Colonic mucosa (tissue), 4 donors: Measurements from ENCODE around the gene ROBO1. TPM values are rescaled to one million over a fixed set of nuclear protein-coding genes. Genes with fewer than 3 reads are reported as not detected.

Experiments
- DNase-seq: peaks from one replicate; pipeline ENCODE4 v3.0.0-alpha.2; 2020
- H3K27ac ChIP-seq: fragments of 200-600 bp; one replicate; pipeline ENCODE4 v1.8.0; 2021
- H3K27me3 ChIP-seq: fragments of 200-600 bp; one replicate; pipeline ENCODE4 v1.8.0; 2021
- H3K36me3 ChIP-seq: fragments of 200-600 bp; one replicate; pipeline ENCODE4 v1.8.0; 2021
- H3K4me1 ChIP-seq: fragments of 200-600 bp; one replicate; pipeline ENCODE4 v1.8.0; 2021; ENCODE audit warnings: mild to moderate bottlenecking
- H3K4me3 ChIP-seq: fragments of 200-600 bp; one replicate; pipeline ENCODE4 v1.8.0; 2021
- H3K9ac ChIP-seq, 2 donors: one replicate each; pipeline ENCODE4 v1.7.0; 2013; ENCODE audit warnings: control low read depth in 2 of 2, low read depth in 2 of 2, low read length in 2 of 2
- H3K9me3 ChIP-seq: fragments of 200-600 bp; one replicate; pipeline ENCODE4 v1.8.0; 2021
- CTCF ChIP-seq: fragments of 200-600 bp; IDR thresholded peaks from one replicate; pipeline ENCODE4 v1.8.0; 2022; ENCODE audit warnings: antibody characterized with exemption, mild to moderate bottlenecking
- intact Hi-C: fragments of 100-400 bp; cut with DNase I; formaldehyde crosslinking; loops from one replicate; pipeline ENCODE4 v1.14.1; 2022
- total RNA-seq, 2 donors: library from RNA; stranded (reverse); fragmentation: NEBNext Ultra II Directional in 1 of 2; extraction: Animal tissue kit (Norgen Biotek cat#: 25700) in 1 of 2; gene quantifications; one replicate each; pipeline ENCODE4 v1.2.1, GENCODE V29; 2021
- donor health status: healthy.
- donor health status: DM: no; HTN: no; CAD: no.
- donor health status: DM: no; HTN: no; CAD: no.

ROBO1 gene
- total RNA-seq, 2 donors from 2014 or later: 8.1 to 9.4 TPM

GRCh38 chr3:78979028-78979427, 788.8 kb downstream of the ROBO1 start:
- TF ChIP-seq CTCF: no peak
- no peak overlapping the region for H3K4me3 ChIP-seq

GRCh38 chr3:78978037-78978436, 789.8 kb downstream of the ROBO1 start:
- H3K4me1 ChIP-seq: no peaks in the 10 kb centered on the region
- no peak overlapping the region for H3K9ac ChIP-seq
- no peak overlapping the region for H3K27ac ChIP-seq
- DNase-seq: no peak
- H3K36me3 ChIP-seq: no peaks in the 10 kb centered on the region
- TF ChIP-seq CTCF: no peak
- intact Hi-C loops: no loop called here
- no peaks in the 10 kb centered on the region for H3K9me3 ChIP-seq
- H3K27me3 ChIP-seq: no peaks in the 10 kb centered on the region
- H3K4me3 ChIP-seq: no peak overlapping the region

More at GRCh38 chr3:78979028-78979427, 788.8 kb downstream of the ROBO1 start:
- H3K9me3 ChIP-seq: no peaks in the 10 kb centered on the region
- no peaks in the 10 kb centered on the region for H3K27me3 ChIP-seq
- no peak for DNase-seq
- H3K36me3 ChIP-seq: no peaks in the 10 kb centered on the region
- no peak overlapping the region for H3K27ac ChIP-seq
- H3K9ac ChIP-seq: no peak overlapping the region
- H3K4me1 ChIP-seq: no peaks in the 10 kb centered on the region
- intact Hi-C loops: no loop called here

- Histone ChIP-seq H3K36me3 (no peaks in the 10 kb centered on the region), H3K4me3 (no peak overlapping the region), H3K9me3 (no peaks in the 10 kb centered on the region), H3K9ac (no peak overlapping the region), H3K27me3 (no peaks in the 10 kb centered on the region), H3K27ac (no peak overlapping the region), H3K4me1 (no peaks in the 10 kb centered on the region)
- intact Hi-C loops: no loop called here
- DNase-seq: no peak
- TF ChIP-seq CTCF: no peak
Observed at GRCh38 chr3:78977073-78977472, 790.7 kb downstream of the ROBO1 start.

GRCh38 chr3:78976200-78976599, 791.6 kb downstream of the ROBO1 start:
- no peak for TF ChIP-seq CTCF
- no peaks in the 10 kb centered on the region for H3K36me3 ChIP-seq
- no peak overlapping the region for H3K9ac ChIP-seq
- no peak overlapping the region for H3K27ac ChIP-seq
- H3K4me3 ChIP-seq: no peak overlapping the region
- DNase-seq: no peak
- no peaks in the 10 kb centered on the region for H3K4me1 ChIP-seq
- H3K9me3 ChIP-seq: no peaks in the 10 kb centered on the region
- intact Hi-C loops: no loop called here
- no peaks in the 10 kb centered on the region for H3K27me3 ChIP-seq

GRCh38 chr3:78974181-78974790, 793.5 kb downstream of the ROBO1 start:
- TF ChIP-seq CTCF: no peak
- intact Hi-C loops: no loop called here
- DNase-seq: no peak
- no peaks in the 10 kb centered on the region for H3K4me1 ChIP-seq
- H3K9me3 ChIP-seq: no peaks in the 10 kb centered on the region
- no peak overlapping the region for H3K27ac ChIP-seq
- H3K27me3 ChIP-seq: no peaks in the 10 kb centered on the region
- H3K36me3 ChIP-seq: no peaks in the 10 kb centered on the region
- no peak overlapping the region for H3K9ac ChIP-seq
- no peak overlapping the region for H3K4me3 ChIP-seq
